AG09319 (cell line): ENCODE data around the gene MLYCD.

Experiments used
- DNase-seq: peaks from one replicate; pipeline ENCODE4 v3.0.0-alpha.2; 2010; ENCODE audit warnings: low read depth; ENCODE audit errors: extremely low read depth
- TF ChIP-seq, protein P1 (sequence below): IDR thresholded peaks from 2 replicates; pipeline ENCODE4 v1.5.1; 2011; ENCODE audit warnings: low read depth, mild to moderate bottlenecking, inconsistent platforms, low read length, moderate library complexity

Gene MLYCD

DNA sequence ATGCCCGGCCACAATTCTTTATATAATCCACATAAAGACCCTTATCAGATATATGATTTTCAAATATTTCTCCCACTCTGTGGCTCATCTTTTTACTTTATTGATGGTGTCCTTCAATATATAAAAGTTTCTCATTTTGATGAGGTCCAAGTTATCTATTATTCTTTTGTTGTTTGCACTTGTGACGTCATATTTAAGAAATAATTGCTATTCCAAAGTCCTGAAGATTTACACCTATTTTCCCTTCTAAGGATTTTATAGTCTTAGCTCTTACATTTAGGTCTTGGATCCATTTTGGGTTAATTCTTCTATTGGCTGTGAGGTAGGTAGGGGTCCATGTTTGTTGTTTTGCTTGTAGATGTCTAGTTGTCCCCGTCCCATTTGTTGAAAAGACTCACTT is 3.0 kb upstream of the MLYCD start:
- DNase-seq: no peak
- TF ChIP-seq, protein P1, sequence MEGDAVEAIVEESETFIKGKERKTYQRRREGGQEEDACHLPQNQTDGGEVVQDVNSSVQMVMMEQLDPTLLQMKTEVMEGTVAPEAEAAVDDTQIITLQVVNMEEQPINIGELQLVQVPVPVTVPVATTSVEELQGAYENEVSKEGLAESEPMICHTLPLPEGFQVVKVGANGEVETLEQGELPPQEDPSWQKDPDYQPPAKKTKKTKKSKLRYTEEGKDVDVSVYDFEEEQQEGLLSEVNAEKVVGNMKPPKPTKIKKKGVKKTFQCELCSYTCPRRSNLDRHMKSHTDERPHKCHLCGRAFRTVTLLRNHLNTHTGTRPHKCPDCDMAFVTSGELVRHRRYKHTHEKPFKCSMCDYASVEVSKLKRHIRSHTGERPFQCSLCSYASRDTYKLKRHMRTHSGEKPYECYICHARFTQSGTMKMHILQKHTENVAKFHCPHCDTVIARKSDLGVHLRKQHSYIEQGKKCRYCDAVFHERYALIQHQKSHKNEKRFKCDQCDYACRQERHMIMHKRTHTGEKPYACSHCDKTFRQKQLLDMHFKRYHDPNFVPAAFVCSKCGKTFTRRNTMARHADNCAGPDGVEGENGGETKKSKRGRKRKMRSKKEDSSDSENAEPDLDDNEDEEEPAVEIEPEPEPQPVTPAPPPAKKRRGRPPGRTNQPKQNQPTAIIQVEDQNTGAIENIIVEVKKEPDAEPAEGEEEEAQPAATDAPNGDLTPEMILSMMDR: no peak

DNA sequence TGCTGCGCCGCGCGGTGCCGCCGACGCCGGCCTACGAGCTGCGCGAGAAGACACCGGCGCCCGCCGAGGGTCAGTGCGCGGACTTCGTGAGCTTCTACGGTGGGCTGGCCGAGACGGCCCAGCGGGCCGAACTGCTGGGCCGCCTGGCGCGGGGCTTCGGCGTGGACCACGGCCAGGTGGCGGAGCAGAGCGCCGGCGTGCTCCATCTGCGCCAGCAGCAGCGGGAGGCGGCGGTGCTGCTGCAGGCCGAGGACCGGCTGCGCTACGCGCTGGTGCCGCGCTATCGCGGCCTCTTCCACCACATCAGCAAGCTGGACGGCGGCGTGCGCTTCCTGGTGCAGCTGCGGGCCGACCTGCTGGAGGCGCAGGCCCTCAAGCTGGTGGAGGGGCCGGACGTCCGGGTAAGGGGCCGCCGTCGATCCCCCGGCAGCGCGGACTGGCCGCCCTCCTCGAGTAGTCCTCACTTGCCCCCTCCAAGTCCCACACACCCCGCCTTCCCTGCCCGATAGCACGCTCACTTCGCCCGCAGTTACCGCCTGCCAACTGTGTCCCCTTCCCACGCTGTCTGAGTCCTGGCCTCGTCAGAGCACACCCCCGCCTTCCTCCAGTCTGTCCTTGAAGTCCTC is 470 bp downstream of the MLYCD start:
- no peak for DNase-seq
- TF ChIP-seq, protein P1: no peak; the same call in 1 of the 2 replicates

DNA sequence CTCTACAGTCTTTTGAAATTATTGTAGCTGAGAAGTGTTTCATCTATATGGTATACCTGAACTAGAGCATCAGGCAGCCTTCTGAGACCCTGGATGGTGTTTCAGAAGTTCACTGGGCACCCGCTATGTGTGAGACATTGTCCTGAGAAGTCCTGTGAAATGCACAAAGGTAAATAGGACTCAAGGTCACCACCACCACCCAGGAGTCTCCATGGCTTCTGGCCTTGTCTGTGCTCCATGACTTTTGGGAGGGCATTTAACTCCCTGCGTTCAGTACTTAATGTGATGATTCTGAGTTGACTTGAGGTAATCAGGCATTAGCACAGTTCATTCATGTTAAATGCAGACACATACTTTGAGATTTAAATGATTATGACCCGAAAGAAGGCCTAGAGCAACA is 1.1 kb downstream of the MLYCD start:
- TF ChIP-seq, protein P1: no peak
- DNase-seq: no peak

DNA sequence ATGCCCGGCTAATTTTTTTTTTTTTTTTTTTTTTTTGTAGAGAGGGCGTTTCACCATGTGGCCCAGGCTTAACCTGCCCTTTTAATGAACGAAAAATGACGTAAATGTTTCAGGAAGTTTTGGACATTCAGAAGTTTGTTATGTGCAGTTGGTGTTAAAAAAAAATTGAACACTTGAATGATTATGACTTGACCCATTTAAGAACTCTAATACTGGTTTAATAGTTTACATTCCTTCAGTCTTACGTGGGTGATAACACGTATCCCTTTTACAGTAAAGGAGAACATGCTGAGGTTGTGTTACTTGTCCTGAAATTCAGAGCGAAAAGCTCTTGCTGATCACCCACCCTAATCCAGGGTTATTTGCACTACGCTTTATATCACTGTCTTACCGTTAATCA is 1.7 kb downstream of the MLYCD start:
- no peak for DNase-seq
- TF ChIP-seq, protein P1: no peak

DNA sequence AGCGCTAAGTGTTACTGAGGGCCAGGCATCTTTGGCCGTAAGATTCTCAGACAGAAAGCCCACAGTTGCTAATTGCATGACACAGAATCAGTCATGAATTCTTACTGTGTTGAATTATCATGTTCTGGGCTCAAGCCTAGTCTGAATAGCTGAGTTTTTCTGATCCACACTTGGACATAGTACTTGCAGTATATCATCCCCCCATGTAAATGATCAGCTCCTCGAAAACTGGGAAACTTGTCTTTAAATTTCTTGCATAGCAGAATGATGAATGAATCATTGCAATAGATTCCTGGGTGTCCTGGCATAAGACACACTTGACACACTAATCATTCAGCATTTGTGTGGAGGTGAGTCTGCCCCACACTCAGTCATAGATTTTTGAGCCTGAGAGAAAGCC is 2.2 kb downstream of the MLYCD start:
- TF ChIP-seq, protein P1: no peak

DNA sequence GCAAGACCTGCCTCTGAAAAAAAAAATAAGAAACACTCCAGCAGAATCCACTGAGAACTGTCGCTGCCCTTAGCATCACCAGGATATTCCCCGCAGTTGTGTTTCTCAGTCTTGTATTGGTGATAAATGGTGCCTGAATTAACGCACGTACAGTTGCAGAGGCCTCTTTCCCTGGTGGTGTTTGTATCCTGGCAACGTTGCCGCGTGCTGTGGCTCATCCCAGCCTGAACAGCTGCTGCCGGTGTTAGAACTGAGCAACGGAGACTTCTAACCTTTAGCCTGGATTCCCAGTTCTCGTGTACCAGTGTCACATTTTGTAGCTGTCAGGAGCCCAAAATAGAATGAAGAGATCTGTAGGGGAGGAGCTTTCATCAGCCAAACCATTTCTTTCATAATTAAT is 4.8 kb downstream of the MLYCD start:
- no peak for DNase-seq
- TF ChIP-seq, protein P1: no peak

More for the DNA sequence above, 2.2 kb downstream of the MLYCD start:
- no peak for DNase-seq

DNA sequence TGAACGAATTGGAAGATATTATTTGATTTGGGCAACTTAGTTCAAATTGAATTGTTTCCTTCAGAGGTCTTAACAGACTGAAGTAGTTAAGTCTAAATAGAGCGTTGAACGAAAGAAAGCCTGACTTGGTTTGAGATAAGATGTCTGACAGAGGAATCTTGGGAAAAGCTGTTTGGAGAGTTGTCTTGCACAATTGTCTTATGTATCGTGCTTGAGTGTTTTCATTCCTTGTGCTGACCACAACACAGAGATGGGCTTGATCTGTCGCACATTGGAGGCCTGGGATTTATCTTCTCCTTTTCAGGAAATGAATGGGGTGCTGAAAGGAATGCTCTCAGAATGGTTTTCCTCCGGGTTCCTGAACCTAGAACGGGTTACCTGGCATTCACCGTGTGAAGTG is 7.8 kb downstream of the MLYCD start:
- no peak for DNase-seq
- TF ChIP-seq, protein P1: no peak
